ENCODE data around the gene GLB1L3.

DNA sequence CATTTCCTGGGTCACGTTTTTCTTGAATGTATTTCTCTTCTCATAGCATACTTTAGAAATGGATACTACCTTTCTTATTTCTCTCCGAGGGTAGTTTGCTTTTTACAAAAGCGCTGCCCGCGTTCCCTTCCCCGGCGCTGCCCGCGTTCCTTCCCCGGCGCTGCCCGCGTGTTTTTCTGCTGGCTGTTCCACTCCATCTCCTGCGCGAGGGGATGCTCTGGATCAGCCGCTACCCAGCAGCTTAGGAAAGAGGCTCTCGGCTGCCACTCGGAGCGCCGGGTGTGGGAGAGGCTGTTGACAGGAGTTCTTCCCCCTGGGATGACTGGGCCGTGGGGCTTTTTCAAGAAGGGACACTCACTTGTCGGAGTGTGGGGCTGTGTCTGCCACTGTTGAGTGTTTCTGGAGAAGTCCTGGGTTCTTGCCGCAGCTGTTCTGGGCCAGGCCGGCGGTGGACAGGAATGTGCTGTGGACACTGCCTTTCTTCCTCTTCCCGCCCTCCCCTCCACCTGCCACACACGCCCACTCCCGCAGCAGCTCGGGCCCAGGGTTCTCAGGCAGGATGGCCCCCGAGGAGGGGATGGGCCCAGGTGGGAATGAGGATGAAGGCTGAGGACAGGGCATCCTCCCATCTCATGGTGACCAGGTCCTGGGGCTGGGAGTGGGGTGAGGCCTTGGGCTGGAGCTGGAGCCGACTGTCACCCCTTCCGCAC, 86.2 kb downstream of the GLB1L3 start:
- TF ChIP-seq, protein P1, sequence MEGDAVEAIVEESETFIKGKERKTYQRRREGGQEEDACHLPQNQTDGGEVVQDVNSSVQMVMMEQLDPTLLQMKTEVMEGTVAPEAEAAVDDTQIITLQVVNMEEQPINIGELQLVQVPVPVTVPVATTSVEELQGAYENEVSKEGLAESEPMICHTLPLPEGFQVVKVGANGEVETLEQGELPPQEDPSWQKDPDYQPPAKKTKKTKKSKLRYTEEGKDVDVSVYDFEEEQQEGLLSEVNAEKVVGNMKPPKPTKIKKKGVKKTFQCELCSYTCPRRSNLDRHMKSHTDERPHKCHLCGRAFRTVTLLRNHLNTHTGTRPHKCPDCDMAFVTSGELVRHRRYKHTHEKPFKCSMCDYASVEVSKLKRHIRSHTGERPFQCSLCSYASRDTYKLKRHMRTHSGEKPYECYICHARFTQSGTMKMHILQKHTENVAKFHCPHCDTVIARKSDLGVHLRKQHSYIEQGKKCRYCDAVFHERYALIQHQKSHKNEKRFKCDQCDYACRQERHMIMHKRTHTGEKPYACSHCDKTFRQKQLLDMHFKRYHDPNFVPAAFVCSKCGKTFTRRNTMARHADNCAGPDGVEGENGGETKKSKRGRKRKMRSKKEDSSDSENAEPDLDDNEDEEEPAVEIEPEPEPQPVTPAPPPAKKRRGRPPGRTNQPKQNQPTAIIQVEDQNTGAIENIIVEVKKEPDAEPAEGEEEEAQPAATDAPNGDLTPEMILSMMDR (IDR thresholded peaks at IDR 0.05) = no peak
- no peak for TF ChIP-seq POLR2A (IDR thresholded peaks at IDR 0.05)
- TF ChIP-seq POLR2AphosphoS5 (IDR thresholded peaks at IDR 0.05) = no peak
